ENCODE results near the gene HAND2. TPM values are rescaled to one million over a fixed set of nuclear protein-coding genes. Genes with fewer than 3 reads are reported as not detected.

Gene HAND2
- total and polyA plus RNA-seq, 2 of the 13 experiments (the other 11 are each of a cell fraction or from before 2014, with no cell fraction given), result not detected

GRCh38 chr4:173515458-173515857, 14.6 kb downstream of the HAND2 start:
- Histone ChIP-seq H3K9me3 (ENCODE audit: low read length) (no peaks in the 10 kb centered on the region), H3K27ac (ENCODE audit: extremely low read length, insufficient read depth, low read length) (no peak overlapping the region), H2AFZ (ENCODE audit: low read length) (no peak overlapping the region), H3K4me2 (ENCODE audit: low read depth, low read length) (no peak overlapping the region), H3K4me3 (replicated peaks in 1 of 3; ENCODE audit: insufficient read depth in 1 of 3, low read depth in 2 of 3, low read length in 3 of 3) (no peak overlapping the region), H3K79me2 (ENCODE audit: insufficient read depth, low read length) (no peaks in the 10 kb centered on the region), H3K9ac (ENCODE audit: insufficient read depth, low read depth, low read length) (no peak overlapping the region), H3K4me1 (ENCODE audit: insufficient read depth, low read length) (no peaks in the 10 kb centered on the region), H3K27me3 (ENCODE audit: control insufficient read depth in 1 of 2, insufficient read depth in 2 of 2, low read length in 2 of 2) (peaks cover 6 to 50% of the 10 kb centered on the region in 2 experiments), H3K36me3 (replicated peaks in 1 of 2; ENCODE audit: control insufficient read depth in 1 of 2, insufficient read depth in 2 of 2, low read length in 2 of 2) (no peaks in the 10 kb centered on the region), H4K20me1 (ENCODE audit: insufficient read depth, low read length) (no peaks in the 10 kb centered on the region)
- TF ChIP-seq ZNF691 (CRISPR knock-in tag; IDR thresholded peaks at IDR 0.05; ENCODE audit: borderline replicate concordance, low read depth) (no peak), ASH2L (IDR thresholded peaks at IDR 0.05; ENCODE audit: insufficient read length, low read depth, low read length) (no peak), RBM39 (IDR thresholded peaks at IDR 0.05; ENCODE audit: low read depth, low read length, poor library complexity, severe bottlenecking) (no peak), ZBTB25 (CRISPR knock-in tag; IDR thresholded peaks at IDR 0.05) (no peak), SP140L (CRISPR knock-in tag; IDR thresholded peaks at IDR 0.05; ENCODE audit: borderline replicate concordance) (no peak), CEBPB (IDR thresholded peaks at IDR 0.05; ENCODE audit: borderline replicate concordance, low read depth, low read length) (no peak), ZBTB43 (CRISPR knock-in tag; conservative IDR thresholded peaks at IDR 0.05) (no peak), ZNF549 (CRISPR knock-in tag; IDR thresholded peaks at IDR 0.05) (no peak)
- no peak for ATAC-seq
- no peak for DNase-seq (ENCODE audit: low spot score)
- BruUV-seq (replicated peaks), result no TSS peak
- intact Hi-C loops (cut with micrococcal nuclease; ENCODE audit: unreplicated experiment) (no loop called here), in situ Hi-C loops (cut with HindIII; ENCODE audit: extremely low pct_ligation_motif_present, low pct_unique_long_range_greater_than_20kb) (no loop called here)
- 21% methylated on average over 2 of the region's 4 CpGs for whole genome bisulfite sequencing (ENCODE audit: low lambda C conversion rate)
- POLR2A ChIA-PET, result no interaction called here
- CTCF ChIA-PET (ENCODE audit: low intra/inter-chr PET ratio, low total read pairs), result no interaction called here
- FAIRE-seq, result no peak
